CD14-positive monocyte (primary cell): ENCODE measurements around the gene LHPP. TPM values are rescaled to one million over a fixed set of nuclear protein-coding genes. Genes with fewer than 3 reads are reported as not detected.

Experiments
- DNase-seq, 3 donors: peaks; one replicate each; pipeline ENCODE4 v3.0.0-alpha.2; 2011 to 2022
- H2AFZ ChIP-seq: 2 replicates; pipeline ENCODE4 v1.6.0; 2012; ENCODE audit warnings: mild to moderate bottlenecking, low read depth, low read length, inconsistent platforms; ENCODE audit not compliant: insufficient read depth, poor library complexity, severe bottlenecking
- H3K27ac ChIP-seq, 2 donors: 1 replicate in 1 of 2; 2 replicates in 1 of 2; pipeline ENCODE4 v1.5.1; 2012 to 2013; ENCODE audit warnings: low read length in 2 of 2, control low read depth in 1 of 2, inconsistent platforms in 1 of 2, low read depth in 1 of 2, mild to moderate bottlenecking in 1 of 2
- H3K27me3 ChIP-seq, 2 donors: one replicate each; pipeline versions ENCODE4 v1.6.0 to v1.6.1; 2011 to 2013; ENCODE audit warnings: low read length in 2 of 2; ENCODE audit not compliant: control insufficient read depth in 2 of 2, insufficient read depth in 2 of 2
- H3K36me3 ChIP-seq, 2 donors: replicated peaks in 1 of 2; 1 replicate in 1 of 2; 2 replicates in 1 of 2; pipeline versions ENCODE4 v1.5.1 to v1.6.1; 2012 to 2013; ENCODE audit warnings: low read length in 2 of 2, control low read depth in 1 of 2, inconsistent platforms in 1 of 2, mild to moderate bottlenecking in 1 of 2; ENCODE audit not compliant: insufficient read depth in 2 of 2, control insufficient read depth in 1 of 2
- H3K4me1 ChIP-seq, 2 donors: 1 replicate in 1 of 2; 2 replicates in 1 of 2; pipeline versions ENCODE4 v1.5.1 to v1.6.1; 2012 to 2013; ENCODE audit warnings: low read length in 2 of 2, control low read depth in 1 of 2, inconsistent platforms in 1 of 2, mild to moderate bottlenecking in 1 of 2, moderate library complexity in 1 of 2; ENCODE audit not compliant: insufficient read depth in 2 of 2, control insufficient read depth in 1 of 2
- H3K4me2 ChIP-seq: replicated peaks from 2 replicates; pipeline ENCODE3; 2012; ENCODE audit warnings: low read length, moderate library complexity, mild to moderate bottlenecking; ENCODE audit not compliant: poor library complexity, severe bottlenecking; ENCODE audit errors: extremely low read depth
- H3K4me3 ChIP-seq, 3 experiments: fragments of 200-600 bp in 1 of 3; sonication (generic) in 1 of 3; replicated peaks in 1 of 3; 1 replicate in 2 of 3; 2 replicates in 1 of 3; pipeline ENCODE4 v1.5.1; 2011 to 2013; ENCODE audit warnings: low read length in 3 of 3, mild to moderate bottlenecking in 3 of 3, control low read depth in 2 of 3, low read depth in 2 of 3, inconsistent platforms in 1 of 3, moderate library complexity in 1 of 3
- H3K79me2 ChIP-seq: 2 replicates; pipeline ENCODE4 v1.6.0; 2012; ENCODE audit warnings: mild to moderate bottlenecking, control low read depth, inconsistent platforms, low read length, moderate library complexity; ENCODE audit not compliant: insufficient read depth
- H3K9ac ChIP-seq: 2 replicates; pipeline ENCODE4 v1.6.0; 2017; ENCODE audit warnings: low read length, mild to moderate bottlenecking; ENCODE audit not compliant: insufficient read depth, poor library complexity, severe bottlenecking
- H3K9me3 ChIP-seq, 2 donors: replicated peaks in 1 of 2; 1 replicate in 1 of 2; 2 replicates in 1 of 2; pipeline versions ENCODE4 v1.5.1 to v1.6.1; 2012 to 2013; ENCODE audit warnings: low read length in 2 of 2, control low read depth in 1 of 2; ENCODE audit not compliant: control insufficient read depth in 1 of 2, insufficient read depth in 1 of 2
- H4K20me1 ChIP-seq: 2 replicates; pipeline ENCODE4 v1.6.0; 2012; ENCODE audit warnings: mild to moderate bottlenecking, low read length, control low read depth, moderate library complexity; ENCODE audit not compliant: insufficient read depth
- H3K27ac Mint-ChIP-seq, 7 donors: one replicate each; pipeline ENCODE4 v1.8.0; 2020; ENCODE audit warnings: mild to moderate bottlenecking in 7 of 7, mixed read lengths in 7 of 7, moderate library complexity in 6 of 7, inconsistent platforms in 2 of 7
- H3K27me3 Mint-ChIP-seq, 3 donors: one replicate each; pipeline ENCODE4 v1.8.0; 2021 to 2022; ENCODE audit warnings: low read depth in 3 of 3, mild to moderate bottlenecking in 3 of 3, mixed read lengths in 3 of 3, moderate library complexity in 3 of 3, inconsistent platforms in 1 of 3
- H3K36me3 Mint-ChIP-seq, 2 donors: one replicate each; pipeline ENCODE4 v1.8.0; 2020; ENCODE audit warnings: mixed read lengths in 2 of 2, inconsistent platforms in 1 of 2, mild to moderate bottlenecking in 1 of 2
- H3K4me1 Mint-ChIP-seq: one replicate; pipeline ENCODE4 v1.8.0; 2020; ENCODE audit warnings: mild to moderate bottlenecking, mixed read lengths
- H3K4me3 Mint-ChIP-seq, 2 donors: one replicate each; pipeline ENCODE4 v1.8.0; 2020; ENCODE audit warnings: mild to moderate bottlenecking in 2 of 2, mixed read lengths in 2 of 2, moderate library complexity in 1 of 2
- H3K9me3 Mint-ChIP-seq, 7 donors: one replicate each; pipeline ENCODE4 v1.8.0; 2020 to 2022; ENCODE audit warnings: mixed read lengths in 7 of 7, mild to moderate bottlenecking in 6 of 7, moderate library complexity in 6 of 7, inconsistent platforms in 2 of 7
- WGBS: methylation state at CpG from one replicate; pipeline ENCODE4 v1.1.5; 2013; ENCODE audit warnings: missing lambda C conversion rate; ENCODE audit not compliant: insufficient coverage; 5-methylcytosine and 5-hydroxymethylcytosine counted together
- intact Hi-C, 2 donors: fragments of 100-400 bp; cut with micrococcal nuclease; formaldehyde crosslinking; loops; one replicate each; pipeline versions ENCODE4 v1.15.0 to v1.15.1; 2023
- polyA plus RNA-seq, 3 donors: library from polyadenylated mRNA; depleted of rRNA in 1 of 3; unstranded in 2 of 3; stranded (reverse) in 1 of 3; fragments of 300-500 nt in 2 of 3; fragments of >200 nt in 1 of 3; fragmentation: Illumina TruSeq in 2 of 3; gene quantifications; 1 replicate in 2 of 3; 2 replicates in 1 of 3; pipeline ENCODE4 v1.2.3, GENCODE V29; 2012 to 2021
- TF ChIP-seq, protein P1 (sequence below): fragments of 200-600 bp; IDR thresholded peaks from one replicate; pipeline ENCODE4 v1.8.0; 2022; ENCODE audit warnings: antibody characterized with exemption, mild to moderate bottlenecking

LHPP gene
- polyA plus RNA-seq, 3 donors = 15.2 to 20.6 (median 19.5) TPM

DNA sequence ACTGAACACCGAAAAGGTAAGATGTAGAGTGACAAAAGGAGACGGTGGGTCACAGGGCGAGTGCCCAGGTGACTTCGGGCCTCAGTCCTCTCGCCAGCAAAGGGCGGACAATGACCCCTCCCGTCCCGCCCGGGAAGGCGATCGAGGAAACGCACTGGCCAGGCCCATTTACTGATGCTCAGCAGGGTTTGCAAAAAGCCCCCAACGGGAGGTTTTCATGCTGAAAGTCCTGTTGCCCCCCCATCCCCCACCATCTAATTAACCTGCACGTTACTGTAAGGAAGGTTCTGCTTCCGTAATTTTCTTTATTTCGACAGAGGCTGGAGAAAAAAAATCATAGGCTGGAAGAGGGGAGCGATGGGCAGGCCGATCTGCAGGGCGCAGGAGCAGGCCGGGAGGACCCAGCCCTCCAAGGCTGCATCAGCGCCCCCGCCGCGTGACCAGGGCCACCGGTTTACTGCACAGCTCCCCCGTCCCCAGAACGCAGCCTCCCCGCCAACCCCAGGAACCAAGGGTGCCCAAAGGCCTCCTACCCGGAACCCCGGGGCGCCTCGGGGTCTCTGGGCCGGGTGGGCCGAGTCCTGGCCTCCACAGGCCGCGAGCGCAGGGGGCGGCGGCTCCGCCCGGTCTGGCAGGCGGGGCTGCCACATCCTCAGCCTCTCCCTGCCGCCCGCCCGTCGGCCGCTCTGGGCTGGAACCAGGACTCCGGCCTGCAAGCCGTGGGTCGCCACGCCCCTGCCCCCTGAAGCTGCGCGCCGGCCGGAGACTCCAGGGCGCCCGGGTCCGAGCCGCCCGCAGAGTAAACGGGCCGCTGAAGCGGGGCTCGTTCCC is 43.5 kb upstream of the LHPP start:
- H3K27ac Mint-ChIP-seq = peak overlapping the region; percentile 40 to 90 (median 57)
- peak overlapping the region; percentile 84 to 91 for H3K4me3 Mint-ChIP-seq
- no peaks in the 10 kb centered on the region for H3K36me3 ChIP-seq
- TF ChIP-seq, protein P1, sequence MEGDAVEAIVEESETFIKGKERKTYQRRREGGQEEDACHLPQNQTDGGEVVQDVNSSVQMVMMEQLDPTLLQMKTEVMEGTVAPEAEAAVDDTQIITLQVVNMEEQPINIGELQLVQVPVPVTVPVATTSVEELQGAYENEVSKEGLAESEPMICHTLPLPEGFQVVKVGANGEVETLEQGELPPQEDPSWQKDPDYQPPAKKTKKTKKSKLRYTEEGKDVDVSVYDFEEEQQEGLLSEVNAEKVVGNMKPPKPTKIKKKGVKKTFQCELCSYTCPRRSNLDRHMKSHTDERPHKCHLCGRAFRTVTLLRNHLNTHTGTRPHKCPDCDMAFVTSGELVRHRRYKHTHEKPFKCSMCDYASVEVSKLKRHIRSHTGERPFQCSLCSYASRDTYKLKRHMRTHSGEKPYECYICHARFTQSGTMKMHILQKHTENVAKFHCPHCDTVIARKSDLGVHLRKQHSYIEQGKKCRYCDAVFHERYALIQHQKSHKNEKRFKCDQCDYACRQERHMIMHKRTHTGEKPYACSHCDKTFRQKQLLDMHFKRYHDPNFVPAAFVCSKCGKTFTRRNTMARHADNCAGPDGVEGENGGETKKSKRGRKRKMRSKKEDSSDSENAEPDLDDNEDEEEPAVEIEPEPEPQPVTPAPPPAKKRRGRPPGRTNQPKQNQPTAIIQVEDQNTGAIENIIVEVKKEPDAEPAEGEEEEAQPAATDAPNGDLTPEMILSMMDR = no peak
- intact Hi-C loops = no loop called here
- H3K4me3 ChIP-seq = peak overlapping the region; percentile 59 to 82 (median 60)
- H3K9me3 ChIP-seq = no peaks in the 10 kb centered on the region
- peaks cover 0 to 2% (median 0%) of the 10 kb centered on the region in 7 donors for H3K9me3 Mint-ChIP-seq
- H3K79me2 ChIP-seq = peaks cover 42% of the 10 kb centered on the region
- H3K36me3 Mint-ChIP-seq = peaks cover 7 to 11% of the 10 kb centered on the region in 2 donors
- H4K20me1 ChIP-seq = peaks cover 30% of the 10 kb centered on the region
- H3K4me2 ChIP-seq = peak overlapping the region; percentile 82
- H2AFZ ChIP-seq = peak overlapping the region; percentile 90
- peak overlapping the region; percentile 82 for H3K9ac ChIP-seq
- H3K27ac ChIP-seq = peak overlapping the region; percentile 6 to 76
- peaks cover 23% of the 10 kb centered on the region for H3K4me1 Mint-ChIP-seq
- 5% methylated on average over 57 of the region's 64 CpGs for WGBS
- peak; percentile 27 to 48 (median 35) for DNase-seq
- H3K4me1 ChIP-seq = peaks cover 14 to 35% of the 10 kb centered on the region in 2 donors
- peaks cover 9 to 29% of the 10 kb centered on the region in 2 donors for H3K27me3 ChIP-seq
- peaks cover 27 to 38% (median 34%) of the 10 kb centered on the region in 3 donors for H3K27me3 Mint-ChIP-seq

DNA sequence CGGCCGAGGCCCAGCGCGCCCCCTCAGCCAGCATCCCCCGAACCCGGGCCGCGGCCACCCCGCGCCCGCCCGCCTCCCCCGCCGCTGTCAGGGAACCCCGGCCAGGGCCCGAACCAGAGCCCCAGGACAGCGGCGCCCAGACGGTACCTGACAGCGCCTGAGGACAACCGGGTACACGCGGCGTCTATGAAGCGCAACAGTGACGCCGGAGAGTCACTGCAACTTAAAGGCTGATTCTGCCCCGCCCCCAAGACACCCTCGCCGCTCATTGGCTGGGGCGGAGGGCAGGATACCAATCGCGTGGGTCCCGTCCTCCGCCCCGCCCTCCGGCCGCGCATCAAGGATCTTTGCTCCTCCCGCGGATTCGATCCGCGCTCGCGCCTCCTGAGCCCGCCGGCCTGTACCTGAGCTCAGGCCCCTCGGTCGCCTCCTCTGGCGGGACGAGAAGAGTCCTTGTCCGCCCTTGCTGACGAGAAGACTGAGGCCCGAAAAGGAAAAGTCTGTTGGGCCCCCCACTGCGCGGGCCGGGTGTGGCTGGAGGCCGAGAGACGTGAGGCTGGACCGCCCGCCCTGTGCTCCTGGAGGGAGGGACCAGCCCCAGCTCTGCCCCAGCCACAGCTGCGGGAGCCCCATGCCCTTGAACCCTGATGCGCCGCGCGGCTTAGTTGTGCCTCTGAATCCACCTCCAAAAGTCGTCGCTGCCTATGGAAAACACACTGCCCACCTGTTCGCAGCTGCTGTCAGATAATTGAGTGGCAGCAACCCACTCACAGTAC is 42.7 kb upstream of the LHPP start, which contains the start of gene OAT:
Gene OAT (minus strand): TSS at position 198 of the 776 bp plus-strand sequence. CDS start 6,752 bp downstream, outside the sequence.
- Histone ChIP-seq H3K4me1 (peaks cover 14 to 35% of the 10 kb centered on the region in 2 donors), H2AFZ (peak within 1 kb of the TSS; percentile 90), H3K27ac (peak within 1 kb of the TSS; percentile 6 to 76), H4K20me1 (peaks cover 23% of the 10 kb centered on the region), H3K79me2 (peaks cover 35% of the 10 kb centered on the region), H3K4me2 (peak within 1 kb of the TSS; percentile 82), H3K36me3 (no peaks in the 10 kb centered on the region), H3K9me3 (no peaks in the 10 kb centered on the region), H3K9ac (peak within 1 kb of the TSS; percentile 82), H3K4me3 (peak within 1 kb of the TSS; percentile 59 to 82 (median 60)), H3K27me3 (peaks cover 9 to 29% of the 10 kb centered on the region in 2 donors)
- Mint-ChIP-seq H3K4me3 (peak within 1 kb of the TSS; percentile 84 to 91), H3K27ac (peak within 1 kb of the TSS; percentile 40 to 90 (median 73)), H3K36me3 (peaks cover 2 to 6% of the 10 kb centered on the region in 2 donors), H3K9me3 (peaks cover 0 to 2% (median 0%) of the 10 kb centered on the region in 7 donors), H3K4me1 (peaks cover 23% of the 10 kb centered on the region), H3K27me3 (peaks cover 28 to 44% (median 39%) of the 10 kb centered on the region in 3 donors)
- intact Hi-C loops = no loop called here
- 5% methylated on average over 70 of the region's 70 CpGs for WGBS
- DNase-seq = peak; percentile 92 to 96 (median 93)
- TF ChIP-seq, protein P1 = no peak
